Measurements from ENCODE around the gene ZSCAN26. TPM values are rescaled to one million over a fixed set of nuclear protein-coding genes. Genes with fewer than 3 reads are reported as not detected.

Gene ZSCAN26
- total and polyA plus RNA-seq, 2 of the 4 experiments (the other 2 are of a cell fraction): 13.1 to 42.1 TPM

DNA sequence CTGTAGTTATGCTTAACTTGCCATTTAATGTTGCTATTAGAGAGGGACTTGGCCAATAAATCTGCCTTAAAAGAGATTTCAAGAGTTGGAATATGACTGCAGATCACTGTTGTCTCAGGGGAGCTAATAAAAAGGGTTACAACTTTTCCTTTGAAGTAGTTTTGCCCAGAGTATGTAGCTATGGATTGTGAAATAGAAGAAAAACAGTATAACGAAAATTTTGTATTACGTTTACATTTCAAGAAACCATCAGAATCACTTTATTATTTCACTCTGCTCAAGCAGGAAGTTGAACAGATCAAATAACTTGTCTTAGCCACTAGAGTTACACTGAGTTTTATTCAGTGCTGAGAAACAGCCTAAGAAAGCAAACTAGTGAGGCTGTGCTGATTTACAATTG lies 3.0 kb upstream of the ZSCAN26 start:
- Histone ChIP-seq H3K4me1 (ENCODE audit: control insufficient read depth, insufficient read depth, low read length) (0 out of 2 replicates have a peak, but pooled peaks cover 2% of the 10 kb centered on the region), H2BK20ac (ENCODE audit: low read depth, low read length) (no peak overlapping the region), H3K27me3 (ENCODE audit: control insufficient read depth, insufficient read depth, low read length) (no peaks in the 10 kb centered on the region; the same call in 1 of the 2 replicates), H2AFZ (replicated peaks; ENCODE audit: low read length, poor library complexity) (no peak overlapping the region), H3K14ac (replicated peaks; ENCODE audit: low read depth, low read length) (no peak overlapping the region), H4K8ac (ENCODE audit: low read depth in 2 of 2, low read length in 2 of 2) (peak overlapping the region in 1 of 2 experiments; percentile 25; a peak in 1 of 4 replicates), H3K4ac (ENCODE audit: low read depth, low read length) (no peak overlapping the region), H3K9me1 (ENCODE audit: insufficient read depth, low read length) (no peaks in the 10 kb centered on the region; the same call in 1 of the 2 replicates), H4K5ac (ENCODE audit: low read depth, low read length) (no peak overlapping the region; the same call in 1 of the 2 replicates), H3K56ac (ENCODE audit: extremely low read depth, insufficient read depth, low read length) (no peak overlapping the region), H3K23ac (ENCODE audit: low read depth, low read length) (no peak overlapping the region), H2AK5ac (ENCODE audit: low read depth, low read length) (no peak overlapping the region), H4K20me1 (ENCODE audit: insufficient read depth, low read length) (no peaks in the 10 kb centered on the region), H3K9ac (ENCODE audit: low read depth, low read length) (no peak overlapping the region), H3K18ac (ENCODE audit: low read depth, low read length) (no peak overlapping the region), H3K4me3 (ENCODE audit: insufficient read depth, low read depth, low read length) (no peak overlapping the region), H2BK120ac (ENCODE audit: low read depth, low read length) (no peak overlapping the region), H3K9me3 (ENCODE audit: control insufficient read depth, insufficient read depth, low read length) (peaks cover 7% of the 10 kb centered on the region), H2AK9ac (replicated peaks; ENCODE audit: low read depth, low read length, poor library complexity) (no peak overlapping the region), H2BK15ac (ENCODE audit: low read depth, low read length) (no peak overlapping the region), H2BK5ac (ENCODE audit: low read depth, low read length, poor library complexity, severe bottlenecking) (no peak overlapping the region), H3K79me1 (ENCODE audit: low read depth in 1 of 2, low read length in 2 of 2) (peaks cover 0 to 19% of the 10 kb centered on the region in 2 experiments; a peak in 1 of 4 replicates), H3K36me3 (ENCODE audit: control insufficient read depth, insufficient read depth, low read length) (no peaks in the 10 kb centered on the region), H3K27ac (ENCODE audit: insufficient read depth, low read length) (no peak overlapping the region), H3K4me2 (ENCODE audit: low read depth, low read length) (peak overlapping the region; percentile 53; the same call in 1 of the 2 replicates), H4K91ac (ENCODE audit: insufficient read depth, low read depth, low read length) (no peak overlapping the region)
- no TSS peak for BruUV-seq (replicated peaks)
- in situ Hi-C loops (cut with MboI; ENCODE audit: low sequenced_read_pairs): no loop called here
- ChIA-PET CTCF (no interaction called here), POLR2A (ENCODE audit: unreplicated experiment) (no interaction called here)
- ATAC-seq (ENCODE audit: low read depth): no peak
- no CpG with 5 or more reads among the region's 2 CpGs for WGBS, 2 experiments (ENCODE audit: extremely low coverage in 2 of 2, insufficient read length in 1 of 2)
- dilution Hi-C loops (cut with HindIII; ENCODE audit: low sequenced_read_pairs, unreplicated experiment): no loop called here
- DNase-seq: peak; percentile 30
- TF ChIP-seq CEBPB (IDR thresholded peaks at IDR 0.05; ENCODE audit: low read depth, low read length): peak; percentile 49
- TF ChIP-seq BHLHE40 (IDR thresholded peaks at IDR 0.05; ENCODE audit: low read depth, low read length): no peak
- intact Hi-C loops (cut with micrococcal nuclease): no loop called here

All from IMR-90 (cell line).